ENCODE measurements around the gene YPEL1.
A peak's percentile ranks its signal among the peaks of the same experiment; 100 is the strongest.
"Not testable (repeated sequence)": the region's sequence is repeated elsewhere in the genome, so short reads cannot be mapped to it uniquely, and the experiment has no call there.

YPEL1 gene

GRCh38 chr22:21682385-21683175 lies 53.0 kb downstream of the YPEL1 start:
- DNase-seq (ENCODE audit: low spot score) = no peak

DNA sequence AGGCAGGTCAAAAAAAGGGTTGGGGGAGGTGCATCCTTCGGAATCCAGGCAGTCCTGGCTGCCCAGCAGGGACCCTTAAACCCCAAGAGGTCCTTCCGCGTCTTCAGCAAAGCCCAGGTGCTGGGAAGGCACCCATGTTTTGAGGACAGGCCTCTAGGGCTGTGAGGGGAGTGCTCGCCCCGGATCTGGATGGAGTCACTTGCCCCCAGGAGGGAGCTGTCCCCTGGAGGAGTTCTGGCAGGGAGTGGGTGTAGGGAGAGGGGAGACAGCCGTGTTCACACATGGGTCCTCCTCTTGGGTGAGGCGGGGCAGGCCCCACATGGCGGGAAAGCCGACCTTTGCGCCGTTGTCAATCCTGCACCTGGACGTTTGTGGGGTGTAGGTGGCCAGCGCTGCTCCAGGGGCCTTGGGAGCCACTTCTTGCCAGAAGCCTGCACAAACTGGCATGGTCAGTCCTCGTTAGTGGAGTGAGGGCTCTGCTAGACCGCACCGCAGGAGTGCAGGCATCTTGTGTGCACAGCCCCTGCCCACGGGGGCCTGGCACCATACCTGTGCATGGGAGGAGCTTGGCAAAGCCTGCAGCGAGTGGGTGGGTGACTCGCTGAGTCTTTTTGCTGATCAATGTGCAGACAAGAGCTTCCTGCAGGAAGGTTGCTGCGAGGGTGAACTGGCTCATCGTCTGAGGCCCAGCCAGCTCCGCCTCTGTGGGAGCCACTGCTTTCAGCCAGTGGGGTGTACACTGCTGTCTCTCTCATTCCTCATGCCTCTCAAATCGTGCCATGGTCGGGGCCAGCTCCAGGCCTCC lies 53.8 kb downstream of the YPEL1 start:
- DNase-seq (ENCODE audit: low spot score) = no peak

DNA sequence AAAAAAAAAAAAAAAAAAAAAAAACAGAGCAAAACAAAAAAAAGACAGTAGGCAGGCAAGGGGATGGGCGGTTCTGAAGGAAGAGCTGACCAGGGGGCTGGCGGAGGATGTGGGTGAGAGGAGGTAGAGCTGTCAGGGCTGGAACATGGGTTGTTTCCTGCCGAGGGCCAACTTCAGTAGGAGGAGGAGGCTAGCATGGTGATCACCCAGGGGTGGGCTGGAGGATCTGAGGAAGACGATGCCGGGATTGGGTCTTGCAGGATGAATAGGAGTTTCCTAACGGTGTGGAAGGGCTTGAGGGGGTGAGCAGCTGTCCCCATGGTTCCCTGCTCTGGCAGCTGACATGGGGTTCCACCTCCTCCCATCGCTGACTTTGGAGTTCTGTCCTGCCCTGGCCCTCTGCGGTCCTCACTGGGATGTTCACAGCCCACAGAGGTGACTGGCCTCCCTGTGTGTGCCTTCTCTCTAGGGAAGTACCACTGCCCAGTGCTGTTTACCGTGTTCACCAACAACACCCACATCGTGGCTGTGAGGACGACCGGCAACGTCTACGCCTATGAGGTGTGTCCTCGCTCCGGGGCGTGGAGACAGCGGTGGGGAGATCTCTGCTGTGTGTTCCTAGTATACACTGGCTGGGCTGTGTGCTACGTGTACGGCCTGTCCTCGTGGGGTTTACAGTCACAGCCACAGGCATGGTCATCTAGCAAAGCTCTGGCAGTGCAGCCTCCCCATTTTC lies 54.6 kb downstream of the YPEL1 start:
- no peak for DNase-seq (ENCODE audit: low spot score)

DNA sequence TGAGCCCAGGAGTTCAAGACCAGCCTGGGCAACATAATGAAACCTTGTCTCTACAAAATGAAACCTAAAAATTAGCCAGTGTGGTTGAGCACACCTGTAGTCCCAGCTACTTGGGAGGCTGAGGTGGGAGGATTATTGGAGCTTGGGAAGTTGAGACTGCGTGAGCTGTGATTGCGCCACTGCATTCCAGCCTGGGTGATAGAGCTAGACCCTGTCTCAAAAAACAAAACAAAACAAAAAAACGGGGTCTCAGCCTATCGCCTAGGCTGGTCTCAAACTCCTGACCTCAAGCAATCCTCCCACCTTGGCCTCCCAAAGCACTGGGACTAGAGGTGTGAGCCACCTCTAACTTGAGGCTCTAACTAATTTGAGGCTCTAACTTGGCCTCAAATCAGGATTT lies 56.2 kb downstream of the YPEL1 start:
- no peak for DNase-seq (ENCODE audit: low spot score)

- not testable (repeated sequence) for DNase-seq (ENCODE audit: low spot score)
These were observed 56.8 kb downstream of the YPEL1 start for GRCh38 chr22:21678842-21679241.

DNA sequence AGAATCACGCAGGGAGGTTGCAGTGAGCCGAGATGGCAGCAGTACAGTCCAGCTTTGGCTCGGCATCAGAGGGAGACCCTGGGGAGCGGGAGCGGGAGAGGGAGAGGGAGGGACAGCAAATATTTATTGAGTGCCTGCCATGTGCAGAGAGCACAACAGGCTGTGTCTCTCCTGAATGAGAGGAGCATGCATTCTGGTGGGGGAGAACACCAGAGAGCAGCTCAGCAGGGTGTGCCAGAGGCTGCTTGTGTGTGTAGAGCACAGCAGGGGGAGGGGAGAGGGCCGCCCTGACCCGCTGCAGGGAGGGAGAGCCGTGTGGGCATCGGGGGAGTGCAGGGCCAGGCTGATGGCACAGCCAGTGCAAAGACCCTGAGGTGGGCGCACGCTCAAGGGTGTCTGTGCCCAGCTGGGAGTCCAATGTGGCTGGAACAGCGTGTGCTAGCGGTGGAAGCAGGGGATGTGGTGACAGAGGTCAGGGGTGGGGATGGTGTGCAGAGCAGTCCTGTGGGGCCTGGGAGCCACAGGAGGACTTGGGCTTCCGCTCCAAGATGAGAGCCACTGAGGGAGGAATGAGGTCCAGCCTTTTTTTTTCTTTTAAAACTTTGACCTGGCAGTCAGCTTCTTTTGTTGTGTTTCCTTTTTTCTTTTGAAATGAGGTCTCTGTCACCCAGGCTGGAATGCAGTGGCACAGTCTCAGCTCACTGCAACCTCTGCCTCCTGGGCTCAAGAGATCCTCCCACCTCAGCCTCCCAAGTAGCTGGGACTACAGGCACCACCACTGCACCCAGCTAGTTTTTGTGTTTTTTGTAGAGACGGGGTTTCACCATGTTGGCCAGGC lies 57.8 kb downstream of the YPEL1 start:
- no peak for DNase-seq (ENCODE audit: low spot score)

DNA sequence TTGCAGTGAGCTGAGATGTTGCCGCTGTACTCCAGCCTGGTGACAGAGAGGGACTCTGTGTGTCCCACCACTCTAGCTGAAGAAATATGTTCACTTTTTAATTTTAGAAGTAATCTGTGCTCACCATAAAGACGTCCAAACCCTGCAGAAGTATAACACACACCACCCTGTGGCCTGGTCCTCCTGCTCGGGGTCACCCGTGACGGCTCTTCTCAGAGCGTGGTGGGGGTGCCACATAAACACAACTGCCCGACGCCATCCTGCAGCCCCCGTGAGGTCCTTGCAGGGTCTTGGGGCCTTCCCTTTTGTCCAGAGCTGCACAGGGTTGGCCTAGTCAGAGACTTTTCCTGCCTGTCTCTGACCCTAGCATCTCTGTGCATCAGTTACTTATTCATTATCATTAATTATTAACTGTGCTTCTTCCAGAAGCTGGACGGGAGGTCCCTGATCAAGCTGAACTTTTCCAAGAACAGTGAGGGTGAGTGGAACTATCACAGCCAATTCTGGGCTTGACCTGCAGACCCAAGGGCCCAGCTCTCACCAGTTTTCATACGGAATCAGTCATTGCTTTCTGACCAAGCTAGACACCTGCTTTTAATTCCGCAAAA lies 60.9 kb downstream of the YPEL1 start:
- no peak for DNase-seq (ENCODE audit: low spot score)

DNA sequence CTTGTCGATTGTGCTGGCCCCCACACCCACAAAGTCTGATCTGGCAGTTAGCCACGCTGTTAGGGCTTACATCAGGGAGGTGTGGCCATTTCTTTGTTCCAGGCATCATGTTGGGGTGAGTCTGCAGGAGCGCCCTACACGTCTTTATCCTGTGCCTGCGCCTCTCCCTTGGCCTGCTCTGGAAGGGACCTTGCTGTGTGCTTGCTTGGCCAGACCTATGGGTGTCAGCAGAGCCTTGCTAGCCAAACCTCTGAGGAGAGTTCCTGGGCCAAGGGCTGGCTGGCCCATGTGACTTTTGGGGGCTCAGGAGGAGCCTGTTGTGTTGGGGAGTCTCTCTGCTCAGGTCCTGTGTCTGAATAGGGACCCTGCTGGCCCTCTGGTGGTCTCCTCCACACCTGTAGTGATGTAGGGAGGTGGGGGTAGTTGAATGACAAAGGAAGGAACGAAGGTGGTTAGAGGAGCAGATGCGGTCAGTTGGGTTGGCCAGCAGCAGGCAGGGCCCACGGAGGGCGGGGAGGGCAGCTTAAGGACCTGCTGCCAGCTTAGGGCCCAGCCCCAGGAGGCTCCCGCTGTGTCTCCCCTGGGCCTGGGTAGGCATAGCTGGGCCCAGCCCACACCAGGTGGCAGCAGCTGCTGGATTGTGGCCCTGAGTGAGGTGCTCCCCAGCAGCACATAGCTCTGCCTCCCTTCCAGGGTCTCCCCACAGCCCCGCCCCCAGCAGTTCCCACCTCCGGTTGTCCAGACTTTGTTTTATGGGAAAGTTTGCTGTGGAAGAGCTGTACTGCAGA lies 61.9 kb downstream of the YPEL1 start:
- no peak for DNase-seq (ENCODE audit: low spot score)

DNA sequence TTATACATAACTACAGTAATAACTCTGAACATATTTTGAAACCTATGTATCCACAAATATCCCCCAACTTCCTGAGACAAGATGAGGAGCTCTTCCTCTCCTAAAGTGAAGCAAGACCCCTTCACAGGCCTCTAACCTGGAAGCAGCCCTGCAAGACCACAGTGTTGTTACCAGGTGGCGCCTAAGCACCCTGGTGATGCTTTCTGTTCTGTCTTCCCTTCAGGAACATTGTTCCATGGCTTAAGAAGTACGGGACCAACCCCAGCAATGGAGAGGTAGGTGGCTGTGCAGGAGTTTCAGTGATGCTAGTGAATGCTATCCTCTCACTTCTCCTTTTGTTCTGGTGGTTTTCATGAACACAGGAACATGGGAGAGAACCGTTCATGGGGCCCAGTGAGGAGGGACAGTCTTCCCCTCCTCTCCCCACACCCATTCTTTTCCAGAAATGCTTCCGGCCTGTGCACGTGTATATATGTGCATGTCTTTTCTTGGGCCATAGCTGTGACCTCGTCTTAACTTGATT lies 63.4 kb downstream of the YPEL1 start:
- DNase-seq (ENCODE audit: low spot score) = no peak

DNA sequence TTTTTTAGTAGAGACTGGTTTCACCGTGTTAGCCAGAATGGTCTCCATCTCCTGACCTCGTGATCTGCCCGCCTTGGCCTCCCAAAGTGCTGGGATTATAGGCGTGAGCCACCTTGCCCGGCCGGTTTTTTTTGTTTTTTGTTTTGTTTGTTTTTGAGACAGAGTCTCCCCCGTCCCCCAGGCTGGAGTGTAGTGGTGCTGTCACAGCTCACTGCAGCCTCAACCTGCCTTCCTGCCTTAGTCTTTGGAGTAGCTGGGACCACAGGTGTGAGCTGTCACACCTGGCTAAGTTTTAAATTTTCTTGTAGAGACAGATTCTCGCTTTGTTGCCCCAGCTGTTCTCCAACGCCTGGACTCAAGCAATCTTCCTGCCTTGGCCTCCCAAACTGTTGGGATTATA lies 66.6 kb downstream of the YPEL1 start:
- no peak for DNase-seq (ENCODE audit: low spot score)

DNA sequence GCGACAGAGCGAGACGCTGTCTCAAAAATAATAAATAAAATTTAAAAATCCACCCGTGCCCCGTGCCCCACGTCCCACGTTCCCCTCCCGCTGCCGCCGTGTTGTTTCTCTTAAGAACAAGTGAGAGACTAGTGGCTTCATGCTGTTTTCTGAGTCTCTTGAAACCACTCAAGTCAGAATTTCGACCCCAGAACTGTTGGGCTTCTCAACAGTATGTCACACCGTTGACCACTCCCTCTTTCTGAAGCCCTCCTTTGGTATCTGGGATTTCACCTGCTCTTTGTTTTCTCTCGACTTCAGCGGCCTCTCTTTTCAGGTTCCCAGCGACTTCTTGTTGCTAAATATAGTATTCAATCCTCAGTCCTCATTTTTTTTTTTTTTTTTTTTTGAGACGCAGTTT lies 68.8 kb downstream of the YPEL1 start:
- DNase-seq (ENCODE audit: low spot score) = no peak

DNA sequence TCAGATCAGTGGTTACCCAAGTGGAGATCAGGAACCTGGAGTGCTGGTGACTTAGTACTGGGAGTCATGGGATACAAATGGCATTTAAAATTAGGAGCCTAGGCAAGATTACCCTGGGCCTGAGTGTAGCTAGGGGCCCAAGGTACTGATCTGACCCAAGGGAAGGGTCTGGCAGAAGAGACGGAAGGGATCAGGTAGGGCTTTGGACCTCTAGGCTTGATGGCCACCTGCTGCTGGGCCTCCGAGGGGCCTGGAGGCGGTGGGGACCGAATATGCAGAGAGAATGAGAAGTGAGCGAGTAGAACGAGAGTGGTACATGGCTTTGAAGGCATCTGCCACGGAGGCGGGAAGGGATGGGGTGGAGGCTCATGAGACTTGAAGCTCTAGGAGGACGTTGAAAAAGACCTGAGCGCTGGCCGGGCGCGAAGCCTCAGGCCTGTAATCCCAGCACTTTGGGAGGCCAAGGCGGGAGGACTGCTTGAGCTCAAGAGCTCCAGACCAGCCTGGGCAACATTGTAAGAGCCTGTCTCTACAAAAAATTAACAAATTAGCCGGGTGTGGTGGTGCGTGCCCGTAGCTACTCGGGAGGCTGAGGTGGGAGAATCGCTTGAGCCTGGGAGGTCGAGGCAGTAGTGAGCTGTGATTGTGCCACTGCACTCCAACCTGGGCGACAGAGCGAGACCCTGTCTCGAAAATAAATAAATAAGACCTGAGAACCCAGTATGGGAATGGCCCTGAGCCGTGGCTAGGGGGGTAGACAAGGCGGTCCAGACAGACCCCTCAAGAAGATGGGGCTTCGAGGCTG lies 70.3 kb downstream of the YPEL1 start:
- DNase-seq (ENCODE audit: low spot score) = no peak

DNA sequence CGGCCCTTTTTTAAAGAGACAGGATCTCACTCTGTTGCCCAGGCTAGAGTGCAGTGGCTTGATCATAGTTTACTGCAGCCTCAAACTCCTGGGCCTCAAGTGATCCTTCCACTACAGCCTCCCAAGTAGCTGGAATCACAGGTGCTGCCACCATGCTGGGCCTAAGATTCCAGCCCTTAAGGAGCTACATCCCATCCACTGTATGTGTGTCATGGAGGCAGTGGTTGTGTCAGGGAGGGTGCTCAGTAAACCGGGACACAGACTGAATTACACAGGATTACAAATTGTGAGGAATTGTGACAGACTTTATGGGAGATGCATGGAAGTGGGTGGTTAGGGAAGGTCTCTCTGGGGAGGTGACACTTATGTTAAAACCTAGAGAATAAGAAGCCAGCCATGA lies 71.9 kb downstream of the YPEL1 start:
- no peak for DNase-seq (ENCODE audit: low spot score)

- no peak for DNase-seq (ENCODE audit: low spot score)
These were observed 73.6 kb downstream of the YPEL1 start for GRCh38 chr22:21661991-21662390.

DNA sequence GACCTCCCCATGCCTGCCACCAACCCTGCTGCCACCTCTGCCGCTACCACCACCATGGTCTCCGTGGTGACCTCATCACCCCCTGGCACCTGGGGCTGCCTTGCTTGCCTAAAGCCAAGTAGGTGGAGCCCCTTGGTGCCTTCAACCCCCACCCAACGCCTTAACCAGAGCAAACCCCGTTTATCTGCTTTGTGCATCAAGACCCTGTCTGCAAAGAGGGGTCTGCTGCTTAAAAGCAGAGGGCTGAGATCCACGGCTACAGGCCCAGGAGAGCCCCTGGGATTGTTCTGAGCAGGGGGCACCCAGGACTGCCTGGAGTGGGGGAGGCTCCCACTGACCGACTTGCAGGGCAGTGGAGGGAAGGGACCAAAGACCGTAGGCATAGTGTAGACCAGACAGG lies 74.7 kb downstream of the YPEL1 start:
- DNase-seq (ENCODE audit: low spot score) = no peak

- no peak for DNase-seq (ENCODE audit: low spot score)
These were observed 75.6 kb downstream of the YPEL1 start for GRCh38 chr22:21659864-21660525.

GRCh38 chr22:21657360-21658032 lies 78.1 kb downstream of the YPEL1 start:
- DNase-seq (ENCODE audit: low spot score) = peak; percentile 77

DNA sequence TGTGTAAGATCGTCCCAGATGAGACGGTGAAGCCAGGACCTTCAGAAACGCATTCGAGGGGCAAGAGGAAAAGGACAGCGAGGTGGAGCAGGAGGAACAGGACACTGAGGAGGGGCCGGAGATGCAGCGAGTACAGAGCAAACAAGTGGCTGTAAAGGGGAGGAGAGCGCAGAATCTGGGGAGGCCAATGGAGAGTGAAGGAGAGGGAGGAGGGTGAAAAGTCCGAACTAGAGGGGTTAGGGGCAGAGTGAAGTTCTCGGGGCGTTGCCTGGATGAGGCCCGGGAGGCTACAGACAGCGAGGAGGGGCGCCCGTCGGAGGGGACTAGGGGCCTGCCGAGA lies 78.6 kb downstream of the YPEL1 start:
- DNase-seq (ENCODE audit: low spot score) = no peak
